Subcutaneous adipose tissue (tissue), 4 donors: Measurements from ENCODE around the gene SOX9. TPM values are rescaled to one million over a fixed set of nuclear protein-coding genes. Genes with fewer than 3 reads are reported as not detected.

Experiments used
- total RNA-seq, 4 donors: library from RNA; depleted of rRNA; stranded (reverse); fragments of >200 nt; gene quantifications; one replicate each; pipeline ENCODE4 v1.1.0, GENCODE V29; 2016
- TF ChIP-seq, protein P1 (sequence below): fragments of 450-650 bp; IDR thresholded peaks from one replicate; pipeline ENCODE4 v1.5.1; 2016; ENCODE audit warnings: low read depth, mild to moderate bottlenecking, control low read depth, antibody characterized with exemption, moderate library complexity

SOX9 gene
- total RNA-seq, 4 donors from 2014 or later = 2.4 to 5.1 (median 3.3) TPM

GRCh38 chr17:72100470-72100869, 20.4 kb upstream of the SOX9 start:
- TF ChIP-seq, protein P1, sequence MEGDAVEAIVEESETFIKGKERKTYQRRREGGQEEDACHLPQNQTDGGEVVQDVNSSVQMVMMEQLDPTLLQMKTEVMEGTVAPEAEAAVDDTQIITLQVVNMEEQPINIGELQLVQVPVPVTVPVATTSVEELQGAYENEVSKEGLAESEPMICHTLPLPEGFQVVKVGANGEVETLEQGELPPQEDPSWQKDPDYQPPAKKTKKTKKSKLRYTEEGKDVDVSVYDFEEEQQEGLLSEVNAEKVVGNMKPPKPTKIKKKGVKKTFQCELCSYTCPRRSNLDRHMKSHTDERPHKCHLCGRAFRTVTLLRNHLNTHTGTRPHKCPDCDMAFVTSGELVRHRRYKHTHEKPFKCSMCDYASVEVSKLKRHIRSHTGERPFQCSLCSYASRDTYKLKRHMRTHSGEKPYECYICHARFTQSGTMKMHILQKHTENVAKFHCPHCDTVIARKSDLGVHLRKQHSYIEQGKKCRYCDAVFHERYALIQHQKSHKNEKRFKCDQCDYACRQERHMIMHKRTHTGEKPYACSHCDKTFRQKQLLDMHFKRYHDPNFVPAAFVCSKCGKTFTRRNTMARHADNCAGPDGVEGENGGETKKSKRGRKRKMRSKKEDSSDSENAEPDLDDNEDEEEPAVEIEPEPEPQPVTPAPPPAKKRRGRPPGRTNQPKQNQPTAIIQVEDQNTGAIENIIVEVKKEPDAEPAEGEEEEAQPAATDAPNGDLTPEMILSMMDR = no peak

- TF ChIP-seq, protein P1 = no peak
These were observed 19.3 kb upstream of the SOX9 start for GRCh38 chr17:72101526-72101925.

DNA sequence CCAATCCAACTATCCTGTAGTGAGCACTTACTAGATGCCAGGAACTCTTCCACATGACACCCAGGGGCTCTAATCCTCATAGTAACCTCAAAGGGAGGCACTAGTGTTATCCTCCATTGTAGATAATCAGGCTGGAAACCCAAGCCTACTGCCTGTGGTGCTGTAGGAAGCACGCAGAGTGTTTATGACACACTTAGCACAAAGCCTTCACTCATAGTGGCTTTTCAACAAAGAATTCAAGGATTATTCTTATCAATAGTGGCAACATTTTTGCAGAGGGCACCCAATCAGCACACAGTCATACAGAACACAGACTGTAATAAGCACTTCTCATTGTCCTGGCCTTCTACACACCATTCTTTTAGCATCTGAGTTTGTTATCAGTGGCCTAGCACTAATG, 18.5 kb upstream of the SOX9 start:
- TF ChIP-seq, protein P1 = no peak

DNA sequence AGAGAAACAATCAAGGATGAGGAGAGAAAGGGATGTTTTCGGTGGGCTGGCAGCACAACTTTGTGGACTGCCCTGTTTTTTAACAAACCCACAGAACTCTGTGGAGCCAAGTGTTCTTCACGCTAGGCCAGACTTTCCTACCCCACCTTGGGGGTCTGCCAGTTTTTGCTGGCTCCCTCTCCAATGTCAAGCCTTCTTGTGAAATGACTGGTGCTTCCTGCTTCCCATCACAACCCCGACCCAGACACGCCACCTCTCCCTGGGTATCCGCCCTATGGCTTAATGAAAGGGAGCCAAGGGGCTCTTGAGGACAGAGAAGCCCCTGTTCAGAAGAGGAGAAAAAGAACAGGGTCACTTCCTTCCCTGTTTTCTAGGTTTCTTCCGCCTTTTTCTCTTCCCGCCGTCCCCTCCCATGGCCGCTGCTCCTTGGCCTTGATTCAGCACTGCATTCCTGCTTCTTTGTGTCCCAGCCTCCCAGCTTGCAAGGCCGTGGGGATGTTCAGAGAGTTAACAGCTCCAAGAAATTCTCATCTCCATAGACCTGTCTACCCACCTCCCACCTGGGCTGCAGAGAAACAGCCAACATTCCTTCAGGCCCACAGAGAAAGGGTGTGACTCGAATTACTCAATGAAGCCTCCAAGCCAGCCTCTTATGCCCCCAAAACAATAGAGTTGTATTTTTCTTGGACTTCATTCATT, 16.5 kb upstream of the SOX9 start:
- TF ChIP-seq, protein P1 = no peak

GRCh38 chr17:72104863-72105234, 16.0 kb upstream of the SOX9 start:
- TF ChIP-seq, protein P1 = no peak

DNA sequence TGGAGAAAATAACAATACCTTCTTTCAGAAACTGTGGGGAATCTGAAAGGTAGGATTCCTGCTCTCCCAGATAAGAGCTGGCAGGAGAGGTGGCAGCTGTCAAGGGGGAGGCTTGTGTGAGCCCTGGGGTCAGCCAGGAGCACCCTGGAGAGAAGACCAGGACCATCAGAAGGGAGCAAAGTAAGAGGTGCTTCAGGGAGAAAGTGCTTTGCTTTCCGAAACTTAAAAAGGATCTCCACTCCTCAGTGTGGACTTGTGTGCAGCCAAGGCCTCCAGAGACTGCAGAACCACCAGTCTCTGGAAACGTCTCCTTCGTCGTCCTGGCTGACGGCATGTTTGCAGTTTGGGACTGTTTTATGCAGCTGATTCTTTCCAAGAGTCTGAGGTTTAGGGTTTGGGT, 13.7 kb upstream of the SOX9 start:
- TF ChIP-seq, protein P1 = no peak

DNA sequence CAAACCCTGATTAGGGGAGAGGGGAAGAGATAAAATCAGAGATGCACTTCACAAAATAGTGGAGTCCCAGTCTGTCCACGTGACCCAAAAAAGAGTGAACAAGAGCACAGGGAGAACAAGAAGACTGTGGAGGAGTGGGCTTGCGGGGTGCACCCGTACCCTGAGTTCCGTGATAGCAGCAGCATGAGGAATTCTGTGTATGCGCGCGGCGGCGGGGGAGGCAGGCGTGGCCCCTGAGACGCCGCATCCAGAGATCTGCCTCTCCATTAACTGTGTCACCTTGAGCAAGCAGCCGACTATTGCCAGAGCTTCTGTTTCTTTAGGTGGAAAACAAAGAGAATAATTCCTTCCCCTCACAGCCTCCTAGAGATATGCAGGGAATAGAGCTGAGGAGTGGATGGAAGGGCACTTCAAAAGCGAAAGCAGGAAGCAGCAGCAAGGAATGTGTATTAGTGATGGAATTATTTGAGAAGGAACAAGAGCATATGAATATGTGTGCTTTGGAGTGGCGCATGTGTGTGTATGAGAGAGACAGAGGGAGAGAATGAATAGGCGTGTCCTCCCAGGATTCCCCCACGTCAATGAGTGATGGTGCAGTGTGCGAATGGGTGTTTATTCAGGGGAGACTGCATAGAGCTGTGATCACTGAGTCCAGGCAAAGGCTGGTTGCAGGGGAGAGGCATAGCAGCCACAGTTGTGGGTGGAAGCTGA, 10.4 kb upstream of the SOX9 start:
- TF ChIP-seq, protein P1 = no peak
